ENCODE measurements around the gene SERP1.

The SERP1 gene

GRCh38 chr3:150546226-150547044, at the start of gene SERP1, which contains the start of gene EIF2A:
TSS of gene SERP1 (minus strand) at chr3:150546496. CDS start at chr3:150546135, 361 bp downstream.
TSS of gene EIF2A (plus strand) at chr3:150546787. CDS start at chr3:150546803, 16 bp downstream.
- peak; percentile 95 for DNase-seq

- DNase-seq: no peak
Measured at GRCh38 chr3:150594150-150594549, 47.9 kb upstream of the SERP1 start.

- no peak for DNase-seq
Measured at GRCh38 chr3:150589759-150590158, 43.5 kb upstream of the SERP1 start.

- no peak for DNase-seq
Measured at GRCh38 chr3:150588027-150588830, 41.9 kb upstream of the SERP1 start.

- no peak for DNase-seq
Measured at GRCh38 chr3:150583028-150583427, 36.7 kb upstream of the SERP1 start.

- DNase-seq: no peak
Measured at GRCh38 chr3:150582620-150583019, 36.3 kb upstream of the SERP1 start.

GRCh38 chr3:150581174-150581573, 34.9 kb upstream of the SERP1 start:
- DNase-seq: no peak

- no peak for DNase-seq
Measured at GRCh38 chr3:150577855-150578254, 31.6 kb upstream of the SERP1 start.

GRCh38 chr3:150567328-150567727, 21.0 kb upstream of the SERP1 start:
- DNase-seq: no peak

- DNase-seq: no peak
Measured at GRCh38 chr3:150564243-150564642, 17.9 kb upstream of the SERP1 start.

- no peak for DNase-seq
Measured at GRCh38 chr3:150557725-150558124, 11.4 kb upstream of the SERP1 start.

- no peak for DNase-seq
Measured at GRCh38 chr3:150556792-150557191, 10.5 kb upstream of the SERP1 start.

GRCh38 chr3:150555859-150556436, 9.7 kb upstream of the SERP1 start:
- no peak for DNase-seq

GRCh38 chr3:150547045-150547741, 897 bp upstream of the SERP1 start:
- no peak for DNase-seq

GRCh38 chr3:150545419-150546225, 674 bp downstream of the SERP1 start:
- no peak for DNase-seq

- no peak for DNase-seq
Measured at GRCh38 chr3:150544726-150545125, 1.6 kb downstream of the SERP1 start.

GRCh38 chr3:150544041-150544440, 2.3 kb downstream of the SERP1 start:
- DNase-seq: peak; percentile 28

- DNase-seq: no peak
Measured at GRCh38 chr3:150543531-150543930, 2.8 kb downstream of the SERP1 start.

GRCh38 chr3:150543128-150543527, 3.2 kb downstream of the SERP1 start:
- DNase-seq: no peak

GRCh38 chr3:150540991-150541390, 5.3 kb downstream of the SERP1 start:
- DNase-seq: no peak

GRCh38 chr3:150540297-150540696, 6.0 kb downstream of the SERP1 start:
- DNase-seq: no peak
